Mesodermal cell (in vitro differentiated cells): ENCODE results near the gene MVP.
"Not testable (repeated sequence)": the region's sequence is repeated elsewhere in the genome, so short reads cannot be mapped to it uniquely, and the experiment has no call there.

Source experiments
- H3K27ac ChIP-seq: 2 replicates; pipeline ENCODE4 v1.7.0; 2013; ENCODE audit warnings: mild to moderate bottlenecking, low read depth, low read length, moderate library complexity; ENCODE audit not compliant: severe bottlenecking
- H3K36me3 ChIP-seq: 2 replicates; pipeline ENCODE4 v1.7.1; 2013; ENCODE audit warnings: mild to moderate bottlenecking, low read length, moderate library complexity; ENCODE audit not compliant: control insufficient read depth, insufficient read depth
- H3K4me1 ChIP-seq: one replicate; pipeline ENCODE4 v1.7.1; 2013; ENCODE audit warnings: mild to moderate bottlenecking, low read length; ENCODE audit not compliant: insufficient read depth, control insufficient read depth, poor library complexity, severe bottlenecking
- H3K4me3 ChIP-seq: 2 replicates; pipeline ENCODE4 v1.7.0; 2013; ENCODE audit warnings: low read length, control low read depth, mild to moderate bottlenecking; ENCODE audit not compliant: insufficient read depth, poor library complexity, severe bottlenecking; ENCODE audit errors: extremely low read depth
- H3K9me3 ChIP-seq: 2 replicates; pipeline ENCODE4 v1.7.1; 2013; ENCODE audit warnings: mild to moderate bottlenecking, low read length, moderate library complexity; ENCODE audit not compliant: control insufficient read depth
- WGBS, 2 experiments: methylation state at CpG; one replicate each; pipeline ENCODE4 v1.1.5; 2013; ENCODE audit warnings: missing lambda C conversion rate in 2 of 2; ENCODE audit not compliant: insufficient coverage in 2 of 2; 5-methylcytosine and 5-hydroxymethylcytosine counted together

The MVP gene

GRCh38 chr16:29789775-29790182 is 30.5 kb upstream of the MVP start:
- H3K27ac ChIP-seq: peak overlapping the region; percentile 72
- peaks cover 21% of the 10 kb centered on the region for H3K36me3 ChIP-seq
- WGBS, 2 experiments: 83 to 84% methylated on average over 16 to 20 of the region's 20 CpGs
- no peaks in the 10 kb centered on the region for H3K9me3 ChIP-seq
- H3K4me1 ChIP-seq: peaks cover 16% of the 10 kb centered on the region
- H3K4me3 ChIP-seq: peak overlapping the region; percentile 98

GRCh38 chr16:29790183-29790948 is 29.9 kb upstream of the MVP start, which contains the start of gene KIF22:
Gene KIF22 (plus strand): TSS chr16:29790751. CDS start chr16:29790760, 9 bp downstream.
- Histone ChIP-seq H3K9me3 (no peaks in the 10 kb centered on the region), H3K4me1 (peaks cover 15% of the 10 kb centered on the region), H3K4me3 (peak within 1 kb of the TSS; percentile 98), H3K27ac (peak within 1 kb of the TSS; percentile 72), H3K36me3 (peaks cover 26% of the 10 kb centered on the region)
- WGBS, 2 experiments: 2 to 3% methylated on average over 56 to 64 of the region's 67 CpGs

DNA sequence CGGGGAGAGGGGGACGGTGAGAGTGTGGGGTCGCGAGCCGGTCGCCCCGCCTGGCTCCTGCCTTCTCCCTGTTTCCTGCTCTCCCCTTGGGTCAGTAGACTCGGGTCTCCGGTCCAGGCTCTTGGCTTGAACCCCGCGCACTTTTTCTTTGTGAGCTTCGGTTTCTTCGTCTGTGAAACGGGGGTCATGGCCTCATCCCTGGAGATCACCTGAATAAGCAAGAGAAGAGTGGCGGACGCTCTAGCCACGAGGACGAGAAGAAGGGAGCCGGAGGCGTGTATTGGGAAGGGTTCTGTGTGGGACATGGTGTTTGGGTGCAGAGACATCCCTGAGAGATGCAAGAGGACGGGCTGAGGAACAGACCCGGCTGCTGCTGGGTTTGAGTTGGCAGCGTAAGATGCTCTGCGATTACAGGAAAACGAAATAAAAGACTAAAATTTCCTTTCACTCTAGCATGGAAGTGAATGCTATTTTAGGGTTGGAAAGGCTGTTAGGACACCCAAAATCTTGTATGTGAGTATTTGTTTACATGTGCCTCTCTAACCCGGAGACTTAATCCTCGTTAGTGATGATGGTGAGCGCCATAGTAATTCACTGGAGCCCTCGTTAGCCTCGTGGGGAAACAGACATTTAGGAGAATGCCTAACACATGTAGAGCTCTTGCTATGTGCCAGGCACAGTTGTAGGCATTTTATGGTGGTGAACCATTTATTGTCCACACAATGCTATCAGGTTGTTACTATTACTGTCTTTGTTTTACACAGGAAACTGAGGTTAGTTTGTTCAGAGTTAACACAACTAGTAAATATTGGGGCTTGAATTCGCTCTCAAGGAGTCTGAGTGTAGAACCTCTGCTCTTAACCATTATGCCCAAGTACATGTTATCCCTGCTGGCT is 29.1 kb upstream of the MVP start:
- H3K4me3 ChIP-seq: peak overlapping the region; percentile 98
- H3K9me3 ChIP-seq: no peaks in the 10 kb centered on the region
- peaks cover 31% of the 10 kb centered on the region for H3K36me3 ChIP-seq
- 1 to 3% methylated on average over 24 to 25 of the region's 31 CpGs for WGBS, 2 experiments
- peaks cover 13% of the 10 kb centered on the region for H3K4me1 ChIP-seq
- H3K27ac ChIP-seq: peak overlapping the region; percentile 66

DNA sequence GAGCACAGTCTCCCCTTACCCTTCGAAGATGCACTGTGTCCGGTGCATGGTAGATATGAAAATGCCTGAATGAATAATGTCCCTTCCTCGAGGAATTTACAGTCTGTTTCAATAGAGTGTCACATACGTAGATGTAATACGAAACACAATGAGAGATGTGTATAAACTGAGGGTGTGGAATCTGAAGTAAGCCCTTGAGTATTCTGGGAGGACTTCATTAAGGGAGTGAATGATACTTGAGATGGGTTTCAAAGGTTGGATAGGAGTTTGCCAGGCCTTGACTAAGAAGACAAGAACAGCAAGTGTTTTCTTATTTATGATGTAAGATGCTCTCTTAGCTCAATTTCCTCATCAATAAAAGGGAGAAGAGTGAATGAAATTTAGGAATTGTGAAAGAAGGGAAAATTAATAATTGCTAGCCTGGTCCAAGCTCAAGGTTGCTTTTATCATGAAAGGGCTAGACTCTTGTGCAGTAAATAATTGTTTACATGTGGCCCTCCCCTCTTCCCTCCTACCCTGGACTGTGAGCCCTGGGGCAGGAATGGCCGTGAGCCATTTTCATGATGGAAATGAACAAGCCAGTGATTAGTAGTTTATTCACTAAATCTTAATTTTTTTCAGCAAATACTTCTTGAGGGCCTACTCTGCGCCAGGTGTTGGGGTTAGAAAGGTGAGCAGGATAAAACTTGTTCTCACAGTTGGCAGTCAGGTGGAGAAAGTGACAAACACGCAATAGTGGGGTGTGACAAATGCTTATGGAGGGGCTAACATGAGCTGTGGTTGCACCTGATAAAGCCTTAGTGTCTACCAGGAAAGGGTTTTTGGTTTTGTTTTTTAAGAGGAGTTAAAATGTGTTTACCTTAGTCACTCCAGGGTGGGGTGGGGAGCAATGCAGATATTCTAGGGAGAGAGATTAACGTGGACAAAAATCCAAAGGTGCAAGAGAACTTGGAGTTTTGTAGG is 28.1 kb upstream of the MVP start:
- no peaks in the 10 kb centered on the region for H3K9me3 ChIP-seq
- 82 to 85% methylated on average over 6 to 7 of the region's 9 CpGs for WGBS, 2 experiments
- peaks cover 13% of the 10 kb centered on the region for H3K4me1 ChIP-seq
- no peak overlapping the region for H3K27ac ChIP-seq
- H3K36me3 ChIP-seq: peaks cover 41% of the 10 kb centered on the region
- H3K4me3 ChIP-seq: peak overlapping the region; percentile 98

DNA sequence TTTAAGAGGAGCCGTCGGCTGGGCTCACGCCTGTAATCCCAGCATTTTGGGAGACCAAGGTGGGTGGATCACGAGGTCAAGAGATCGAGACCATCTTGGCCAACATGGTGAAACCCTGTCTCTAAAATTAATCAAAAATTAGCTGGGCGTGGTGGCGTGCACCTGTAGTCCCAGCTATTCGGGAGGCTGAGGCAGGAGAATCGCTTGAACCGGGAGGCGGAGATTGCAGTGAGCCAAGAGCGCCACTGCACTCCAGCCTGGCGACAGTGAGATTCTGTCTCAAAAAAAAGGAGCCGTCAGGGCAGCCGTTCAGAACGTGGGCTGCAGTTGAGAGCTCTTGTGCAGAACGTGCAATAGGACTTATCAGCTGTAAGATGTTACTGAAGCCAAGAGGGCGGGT is 27.1 kb upstream of the MVP start:
- H3K27ac ChIP-seq, H3K9me3 ChIP-seq, H3K4me3 ChIP-seq: not testable (repeated sequence)
- Histone ChIP-seq H3K36me3 (peaks cover 51% of the 10 kb centered on the region), H3K4me1 (peaks cover 13% of the 10 kb centered on the region)
- WGBS, 2 experiments: 97 to 98% methylated on average over 18 of the region's 18 CpGs

DNA sequence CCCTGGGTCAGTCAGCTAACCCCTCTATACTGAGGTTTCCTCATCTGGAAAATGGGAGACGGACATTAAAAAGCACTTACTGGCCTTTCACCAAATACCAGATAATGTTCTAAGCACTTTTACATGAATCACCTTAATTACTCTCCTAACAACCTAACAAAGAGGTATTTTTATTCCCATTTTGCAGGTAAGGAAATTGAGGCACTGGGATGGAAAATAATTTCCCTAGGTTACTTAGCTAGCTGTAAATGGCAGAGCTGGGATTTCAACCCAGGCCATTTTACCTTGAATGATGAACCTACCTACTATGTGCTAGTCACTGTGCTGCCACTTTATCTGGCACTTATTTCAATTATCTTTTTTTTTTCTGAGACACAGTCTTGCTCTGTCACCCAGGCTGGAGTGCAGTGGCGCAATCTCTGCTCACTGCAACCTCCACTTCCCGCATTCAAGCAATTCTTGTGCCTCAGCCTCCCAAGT is 26.0 kb upstream of the MVP start:
- 83 to 93% methylated on average over 2 to 3 of the region's 3 CpGs for WGBS, 2 experiments
- H3K36me3 ChIP-seq: peaks cover 62% of the 10 kb centered on the region

GRCh38 chr16:29802416-29802935 is 17.8 kb upstream of the MVP start:
- peaks cover 68% of the 10 kb centered on the region for H3K36me3 ChIP-seq
- 93 to 96% methylated on average over 7 to 8 of the region's 8 CpGs for WGBS, 2 experiments
- peaks cover 5% of the 10 kb centered on the region for H3K4me1 ChIP-seq
- no peaks in the 10 kb centered on the region for H3K9me3 ChIP-seq
- no peak overlapping the region for H3K27ac ChIP-seq
- H3K4me3 ChIP-seq: no peak overlapping the region

More for the DNA sequence above, 26.0 kb upstream of the MVP start:
- Histone ChIP-seq H3K27ac (no peak overlapping the region), H3K4me1 (peaks cover 13% of the 10 kb centered on the region), H3K4me3 (no peak overlapping the region), H3K9me3 (no peaks in the 10 kb centered on the region)

DNA sequence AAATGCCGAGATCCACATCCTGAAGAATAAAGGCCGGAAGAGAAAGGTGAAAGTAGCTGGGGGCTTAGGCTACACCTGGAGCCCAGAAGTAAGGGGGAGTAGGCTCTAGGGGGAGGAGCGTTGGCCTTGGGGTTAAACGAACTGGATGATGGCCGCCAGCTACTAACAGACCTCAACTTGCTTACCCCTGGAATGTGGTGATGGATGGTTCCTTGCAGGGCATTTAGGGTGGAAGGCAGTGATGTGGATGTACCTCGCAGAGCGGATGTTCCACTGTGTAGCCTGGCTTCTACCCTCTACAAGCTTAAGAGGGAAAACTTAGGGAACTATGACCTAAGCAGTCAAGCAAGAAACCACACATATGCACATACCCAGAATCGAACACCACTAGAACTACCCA is 16.2 kb upstream of the MVP start:
- WGBS, 2 experiments: 73 to 93% methylated on average over 4 to 5 of the region's 8 CpGs
- peak overlapping the region; percentile 87 for H3K27ac ChIP-seq
- H3K36me3 ChIP-seq: peaks cover 61% of the 10 kb centered on the region
- peaks cover 9% of the 10 kb centered on the region for H3K4me1 ChIP-seq
- no peak overlapping the region for H3K4me3 ChIP-seq
- no peaks in the 10 kb centered on the region for H3K9me3 ChIP-seq

DNA sequence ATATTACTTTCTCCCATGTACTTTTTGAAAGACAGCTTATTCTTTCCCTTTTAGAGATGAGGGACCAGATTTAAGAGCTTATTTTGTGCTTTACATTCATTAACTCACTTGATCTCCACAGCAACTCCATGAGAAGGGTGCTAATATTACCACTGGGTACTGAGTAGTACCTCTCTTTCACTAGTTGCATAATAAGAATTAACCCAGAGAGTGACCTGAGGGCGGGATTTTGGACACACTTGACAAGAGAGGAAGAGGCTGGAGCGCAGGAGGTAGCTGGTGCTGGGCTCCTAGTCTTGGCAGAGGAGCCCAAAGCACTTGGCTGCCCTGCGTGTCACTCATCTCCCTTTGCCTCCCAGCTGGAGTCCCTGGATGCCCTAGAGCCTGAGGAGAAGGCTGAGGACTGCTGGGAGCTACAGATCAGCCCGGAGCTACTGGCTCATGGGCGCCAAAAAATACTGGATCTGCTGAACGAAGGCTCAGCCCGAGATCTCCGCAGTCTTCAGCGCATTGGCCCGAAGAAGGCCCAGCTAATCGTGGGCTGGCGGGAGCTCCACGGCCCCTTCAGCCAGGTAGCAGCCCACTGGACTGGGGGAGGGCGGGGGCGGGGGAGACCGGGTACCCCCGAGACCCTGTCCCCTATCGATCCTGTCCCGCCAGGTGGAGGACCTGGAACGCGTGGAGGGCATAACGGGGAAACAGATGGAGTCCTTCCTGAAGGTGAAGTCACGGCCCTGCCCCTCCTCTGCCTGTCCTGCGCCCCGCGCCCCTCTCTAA is 15.6 kb upstream of the MVP start:
- WGBS, 2 experiments: 39 to 40% methylated on average over 21 to 26 of the region's 26 CpGs
- H3K4me1 ChIP-seq: peaks cover 16% of the 10 kb centered on the region
- no peaks in the 10 kb centered on the region for H3K9me3 ChIP-seq
- peaks cover 61% of the 10 kb centered on the region for H3K36me3 ChIP-seq
- H3K4me3 ChIP-seq: peak overlapping the region; percentile 64
- H3K27ac ChIP-seq: peak overlapping the region; percentile 87
